Suppressor macrophage treated with lipopolysaccharide for 4 hours (primary cell): ENCODE results near the gene COMMD6.

Source experiments
- DNase-seq: peaks from one replicate; pipeline ENCODE4 v3.0.0-alpha.2; 2020

COMMD6 gene

GRCh38 chr13:75521956-75522355, 15.7 kb downstream of the COMMD6 start:
- no peak for DNase-seq

- no peak for DNase-seq
Measured at GRCh38 chr13:75518439-75519088, 19.1 kb downstream of the COMMD6 start.

- DNase-seq, result peak; percentile 19
Measured at GRCh38 chr13:75514080-75514995, 23.3 kb downstream of the COMMD6 start.

GRCh38 chr13:75513271-75513670, 24.4 kb downstream of the COMMD6 start:
- peak; percentile 53 for DNase-seq

- DNase-seq, result peak; percentile 91
Measured at GRCh38 chr13:75512253-75512652, 25.4 kb downstream of the COMMD6 start.

- no peak for DNase-seq
Measured at GRCh38 chr13:75511051-75511625, 26.5 kb downstream of the COMMD6 start.

GRCh38 chr13:75508002-75508548, 29.6 kb downstream of the COMMD6 start:
- no peak for DNase-seq

- DNase-seq, result peak; percentile 50
Measured at GRCh38 chr13:75507027-75508001, 30.3 kb downstream of the COMMD6 start.

GRCh38 chr13:75506018-75506417, 31.6 kb downstream of the COMMD6 start:
- peak; percentile 29 for DNase-seq

GRCh38 chr13:75505327-75505726, 32.3 kb downstream of the COMMD6 start:
- DNase-seq, result peak; percentile 83

- DNase-seq, result no peak
Measured at GRCh38 chr13:75495938-75496337, 41.7 kb downstream of the COMMD6 start.

GRCh38 chr13:75494491-75494890, 43.1 kb downstream of the COMMD6 start:
- no peak for DNase-seq

GRCh38 chr13:75493156-75493555, 44.5 kb downstream of the COMMD6 start:
- no peak for DNase-seq

- peak; percentile 31 for DNase-seq
Measured at GRCh38 chr13:75492389-75492788, 45.3 kb downstream of the COMMD6 start.

GRCh38 chr13:75491376-75491775, 46.3 kb downstream of the COMMD6 start:
- no peak for DNase-seq

- peak; percentile 83 for DNase-seq
Measured at GRCh38 chr13:75489502-75490263, 48.0 kb downstream of the COMMD6 start.

GRCh38 chr13:75486146-75487062, 51.2 kb downstream of the COMMD6 start:
- DNase-seq, result no peak

GRCh38 chr13:75485286-75486062, 52.2 kb downstream of the COMMD6 start:
- DNase-seq, result no peak

GRCh38 chr13:75482820-75483079, 54.9 kb downstream of the COMMD6 start:
- DNase-seq, result no peak
